Measurements from ENCODE around the gene INTS11. TPM values are rescaled to one million over a fixed set of nuclear protein-coding genes. Genes with fewer than 3 reads are reported as not detected.

The INTS11 gene

GRCh38 chr1:1262071-1262470, 62.4 kb downstream of the INTS11 start:
- Histone ChIP-seq H2BK5ac (ENCODE audit: low read length) (no peak overlapping the region), H2AK5ac (ENCODE audit: low read depth, low read length) (no peak overlapping the region), H3K23ac (ENCODE audit: low read depth, low read length, poor library complexity) (no peak overlapping the region), H2AFZ (ENCODE audit: low read length) (no peak overlapping the region), H2BK15ac (ENCODE audit: low read length) (no peak overlapping the region), H3K27me3 (ENCODE audit: control insufficient read depth in 3 of 3, insufficient read depth in 3 of 3, low read depth in 1 of 3, low read length in 3 of 3) (no peaks in the 10 kb centered on the region), H3K9ac (ENCODE audit: low read depth, low read length, poor library complexity) (no peak overlapping the region), H3K14ac (ENCODE audit: low read length) (no peak overlapping the region), H4K8ac (ENCODE audit: low read depth, low read length) (no peak overlapping the region), H2BK12ac (ENCODE audit: low read length) (no peak overlapping the region), H3K18ac (ENCODE audit: low read length) (no peak overlapping the region), H3K4me1 (ENCODE audit: control insufficient read depth in 2 of 2, insufficient read depth in 1 of 2, low read depth in 1 of 2, low read length in 2 of 2) (peaks cover 0 to 3% of the 10 kb centered on the region in 2 donors), H3K27ac (replicated peaks; ENCODE audit: low read length) (no peak overlapping the region), H3K79me1 (ENCODE audit: low read depth, low read length) (peaks cover 14% of the 10 kb centered on the region), H3K4me3 (ENCODE audit: low read length in 2 of 2) (no peak overlapping the region), H3K4ac (ENCODE audit: low read length) (no peak overlapping the region), H4K91ac (ENCODE audit: low read depth, low read length, poor library complexity) (no peak overlapping the region), H3K4me2 (ENCODE audit: insufficient read depth, low read length, poor library complexity, severe bottlenecking) (no peak overlapping the region), H3K9me3 (replicated peaks in 1 of 2; ENCODE audit: control insufficient read depth in 2 of 2, insufficient read depth in 1 of 2, low read depth in 1 of 2, low read length in 2 of 2) (peaks cover 0 to 3% of the 10 kb centered on the region in 2 donors), H3K36me3 (replicated peaks in 1 of 2; ENCODE audit: control insufficient read depth in 2 of 2, insufficient read depth in 2 of 2, low read length in 2 of 2) (peaks cover 46 to 86% of the 10 kb centered on the region in 2 donors), H2BK120ac (ENCODE audit: low read depth, low read length) (no peak overlapping the region)
- no CpG with 5 or more reads among the region's 17 CpGs for WGBS, 2 donors (ENCODE audit: extremely low coverage in 2 of 2, insufficient read length in 2 of 2, insufficient replicate concordance in 1 of 2)
- DNase-seq (ENCODE audit: low spot score), result no peak

Small RNA genes within 50 kb of the gene (small RNA-seq; reads per million reads assigned to genes)
- not detected for gene MIR6726 (ENCODE audit: insufficient read depth)
